Naive thymus-derived CD8-positive, alpha-beta T cell (primary cell): Measurements from ENCODE around the gene KEAP1. TPM values are rescaled to one million over a fixed set of nuclear protein-coding genes. Genes with fewer than 3 reads are reported as not detected.

Source experiments
- microRNA-seq: library from miRNA; unstranded; fragments of <30 nt; microRNA quantifications from one replicate; pipeline ENCODE4 v1.2.0, GENCODE V29; 2022; ENCODE audit warnings: borderline microRNAs expressed
- polyA plus RNA-seq, 3 donors: library from polyadenylated mRNA; unstranded; fragments of 300-500 nt; fragmentation: Illumina TruSeq; gene quantifications; one replicate each; pipeline ENCODE4 v1.2.3, GENCODE V29; 2021
- total RNA-seq, 8 experiments: library from RNA in 2 of 8; stranded (reverse) in 2 of 8; gene quantifications; one replicate each; pipeline ENCODE4 v1.2.3 and lab custom pipeline; 2021 to 2026

Gene KEAP1
- total and polyA plus RNA-seq, 5 experiments from 2014 or later = 15.1 to 35.2 (median 25.7) TPM

Small RNA genes within 50 kb of the gene (microRNA-seq; reads per million reads assigned to microRNA genes)
- not detected for gene MIR1238

Other genes starting within 250 kb of the KEAP1 start
- 1 to 10 TPM; 1.9 to 2.0 TPM for gene ICAM1, start 232.2 kb downstream of the KEAP1 start, total RNA-seq
- gene ICAM1, start 232.2 kb downstream of the KEAP1 start, polyA plus RNA-seq = 1 to 10 TPM; 1.2 to 3.9 (median 2.8) TPM
- under 1 TPM in 1 of 2 experiments, not detected in 1; 0.57 TPM for gene ICAM4, start 216.4 kb downstream of the KEAP1 start, total RNA-seq
- under 1 TPM in 2 of 3 donors, not detected in 1; 0.22 to 0.42 TPM for gene ICAM4, start 216.4 kb downstream of the KEAP1 start, polyA plus RNA-seq
- not detected for gene ICAM5, start 213.4 kb downstream of the KEAP1 start, total RNA-seq
- gene ICAM5, start 213.4 kb downstream of the KEAP1 start, polyA plus RNA-seq = not detected
- gene ZGLP1, start 193.5 kb downstream of the KEAP1 start, total RNA-seq = 10 to 100 TPM; 10.0 to 12.2 TPM
- under 1 TPM in 1 of 3 donors, not detected in 2; 0.27 TPM for gene ZGLP1, start 193.5 kb downstream of the KEAP1 start, polyA plus RNA-seq
- gene FDX2, start 187.3 kb downstream of the KEAP1 start, total RNA-seq = 10 to 100 TPM; 11.9 to 14.9 TPM
- gene FDX2, start 187.3 kb downstream of the KEAP1 start, polyA plus RNA-seq = 10 to 100 TPM; 14.3 to 26.7 (median 18.4) TPM
- gene RAVER1, start 169.8 kb downstream of the KEAP1 start, total RNA-seq = 10 to 100 TPM; 52.1 to 55.8 TPM
- 10 to 100 TPM; 11.2 to 23.6 (median 17.5) TPM for gene RAVER1, start 169.8 kb downstream of the KEAP1 start, polyA plus RNA-seq
- 100 to 1,000 TPM; 122 to 127 TPM for gene ICAM3, start 163.7 kb downstream of the KEAP1 start, total RNA-seq
- gene ICAM3, start 163.7 kb downstream of the KEAP1 start, polyA plus RNA-seq = 100 to 1,000 TPM; 214 to 229 (median 221) TPM
- gene TYK2, start 122.8 kb downstream of the KEAP1 start, total RNA-seq = 100 to 1,000 TPM; 313 to 319 TPM
- 10 to 100 TPM; 33.4 to 50.3 (median 43.9) TPM for gene TYK2, start 122.8 kb downstream of the KEAP1 start, polyA plus RNA-seq
- 100 to 1,000 TPM; 155 to 158 TPM for gene CDC37, start 99.8 kb downstream of the KEAP1 start, total RNA-seq
- 10 to 100 TPM; 63.2 to 81.1 (median 65.6) TPM for gene CDC37, start 99.8 kb downstream of the KEAP1 start, polyA plus RNA-seq
- gene PDE4A, start 82.8 kb downstream of the KEAP1 start, total RNA-seq = under 1 TPM; 0.88 to 0.99 TPM
- 1 to 10 TPM in 2 of 3 donors, under 1 TPM in 1; 0.33 to 2.5 (median 1.9) TPM for gene PDE4A, start 82.8 kb downstream of the KEAP1 start, polyA plus RNA-seq
- gene S1PR5, start 14.1 kb upstream of the KEAP1 start, total RNA-seq = under 1 TPM; 0.81 to 0.85 TPM
- 10 to 100 TPM in 1 of 3 donors, 1 to 10 TPM in 1, under 1 TPM in 1; 0.99 to 77.2 (median 2.1) TPM for gene S1PR5, start 14.1 kb upstream of the KEAP1 start, polyA plus RNA-seq
- gene ATG4D, start 40.5 kb upstream of the KEAP1 start, total RNA-seq = 10 to 100 TPM; 52.0 to 53.4 TPM
- gene ATG4D, start 40.5 kb upstream of the KEAP1 start, polyA plus RNA-seq = 10 to 100 TPM in 2 of 3 donors, 1 to 10 TPM in 1; 9.2 to 19.3 (median 12.2) TPM
- gene KRI1, start 62.7 kb upstream of the KEAP1 start, total RNA-seq = 10 to 100 TPM; 57.8 to 68.4 TPM
- gene KRI1, start 62.7 kb upstream of the KEAP1 start, polyA plus RNA-seq = 10 to 100 TPM; 12.8 to 46.9 (median 20.9) TPM
- 10 to 100 TPM; 27.2 to 28.1 TPM for gene CDKN2D, start 65.6 kb upstream of the KEAP1 start, total RNA-seq
- 100 to 1,000 TPM in 2 of 3 donors, 10 to 100 TPM in 1; 81.6 to 145 (median 108) TPM for gene CDKN2D, start 65.6 kb upstream of the KEAP1 start, polyA plus RNA-seq
- not detected for gene AP1M2, start 84.0 kb upstream of the KEAP1 start, total RNA-seq
- gene AP1M2, start 84.0 kb upstream of the KEAP1 start, polyA plus RNA-seq = under 1 TPM in 1 of 3 donors, not detected in 2; 0.25 TPM
- 100 to 1,000 TPM; 268 to 270 TPM for gene SLC44A2, start 122.2 kb upstream of the KEAP1 start, total RNA-seq
- gene SLC44A2, start 122.2 kb upstream of the KEAP1 start, polyA plus RNA-seq = 100 to 1,000 TPM; 201 to 331 (median 218) TPM
- gene ILF3, start 151.0 kb upstream of the KEAP1 start, total RNA-seq = 100 to 1,000 TPM; 385 to 391 TPM
- 10 to 100 TPM; 79.6 to 99.1 (median 92.8) TPM for gene ILF3, start 151.0 kb upstream of the KEAP1 start, polyA plus RNA-seq
- 10 to 100 TPM; 54.7 to 62.3 TPM for gene QTRT1, start 198.1 kb upstream of the KEAP1 start, total RNA-seq
- gene QTRT1, start 198.1 kb upstream of the KEAP1 start, polyA plus RNA-seq = 10 to 100 TPM; 33.5 to 41.0 (median 36.6) TPM
- 100 to 1,000 TPM; 267 to 270 TPM for gene DNM2, start 214.7 kb upstream of the KEAP1 start, total RNA-seq
- 10 to 100 TPM; 45.0 to 91.4 (median 60.9) TPM for gene DNM2, start 214.7 kb upstream of the KEAP1 start, polyA plus RNA-seq